ENCODE results near the gene DNM1. TPM values are rescaled to one million over a fixed set of nuclear protein-coding genes. Genes with fewer than 3 reads are reported as not detected.

Gene DNM1
- total and polyA plus RNA-seq, 10 of the 15 experiments (the other 5 are each of a cell fraction or from before 2014, with no cell fraction given), result 0.06 to 0.67 (median 0.19) TPM; not detected in 3

DNA sequence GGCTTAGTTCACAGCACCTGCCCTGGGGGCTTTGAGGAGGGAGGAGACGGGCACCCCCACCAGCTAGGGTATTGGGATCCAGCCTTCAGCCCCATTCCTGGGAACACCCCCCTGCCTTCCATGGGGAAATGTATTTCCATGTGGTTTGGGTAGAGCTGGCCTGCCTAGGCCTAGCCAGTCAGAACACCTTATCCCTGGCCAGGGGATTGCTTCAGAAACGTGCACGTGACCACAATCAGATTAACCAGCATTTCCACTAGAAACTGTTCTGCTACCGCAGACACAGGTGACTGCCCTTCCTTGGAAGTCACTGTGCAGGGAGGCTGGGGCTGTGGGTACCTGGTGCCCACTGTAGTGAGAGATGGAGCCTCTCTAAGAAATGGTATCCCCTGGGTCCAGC lies 29.1 kb upstream of the DNM1 start (continued):
- TF ChIP-seq, protein P1, sequence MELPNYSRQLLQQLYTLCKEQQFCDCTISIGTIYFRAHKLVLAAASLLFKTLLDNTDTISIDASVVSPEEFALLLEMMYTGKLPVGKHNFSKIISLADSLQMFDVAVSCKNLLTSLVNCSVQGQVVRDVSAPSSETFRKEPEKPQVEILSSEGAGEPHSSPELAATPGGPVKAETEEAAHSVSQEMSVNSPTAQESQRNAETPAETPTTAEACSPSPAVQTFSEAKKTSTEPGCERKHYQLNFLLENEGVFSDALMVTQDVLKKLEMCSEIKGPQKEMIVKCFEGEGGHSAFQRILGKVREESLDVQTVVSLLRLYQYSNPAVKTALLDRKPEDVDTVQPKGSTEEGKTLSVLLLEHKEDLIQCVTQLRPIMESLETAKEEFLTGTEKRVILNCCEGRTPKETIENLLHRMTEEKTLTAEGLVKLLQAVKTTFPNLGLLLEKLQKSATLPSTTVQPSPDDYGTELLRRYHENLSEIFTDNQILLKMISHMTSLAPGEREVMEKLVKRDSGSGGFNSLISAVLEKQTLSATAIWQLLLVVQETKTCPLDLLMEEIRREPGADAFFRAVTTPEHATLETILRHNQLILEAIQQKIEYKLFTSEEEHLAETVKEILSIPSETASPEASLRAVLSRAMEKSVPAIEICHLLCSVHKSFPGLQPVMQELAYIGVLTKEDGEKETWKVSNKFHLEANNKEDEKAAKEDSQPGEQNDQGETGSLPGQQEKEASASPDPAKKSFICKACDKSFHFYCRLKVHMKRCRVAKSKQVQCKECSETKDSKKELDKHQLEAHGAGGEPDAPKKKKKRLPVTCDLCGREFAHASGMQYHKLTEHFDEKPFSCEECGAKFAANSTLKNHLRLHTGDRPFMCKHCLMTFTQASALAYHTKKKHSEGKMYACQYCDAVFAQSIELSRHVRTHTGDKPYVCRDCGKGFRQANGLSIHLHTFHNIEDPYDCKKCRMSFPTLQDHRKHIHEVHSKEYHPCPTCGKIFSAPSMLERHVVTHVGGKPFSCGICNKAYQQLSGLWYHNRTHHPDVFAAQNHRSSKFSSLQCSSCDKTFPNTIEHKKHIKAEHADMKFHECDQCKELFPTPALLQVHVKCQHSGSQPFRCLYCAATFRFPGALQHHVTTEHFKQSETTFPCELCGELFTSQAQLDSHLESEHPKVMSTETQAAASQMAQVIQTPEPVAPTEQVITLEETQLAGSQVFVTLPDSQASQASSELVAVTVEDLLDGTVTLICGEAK (IDR thresholded peaks at IDR 0.05; ENCODE audit: borderline replicate concordance), result no peak
- TF ChIP-seq HDGF (IDR thresholded peaks at IDR 0.05) (no peak), ZNF24 (IDR thresholded peaks at IDR 0.05) (no peak), MYB (IDR thresholded peaks at IDR 0.05; ENCODE audit: borderline replicate concordance, low read depth, low read length) (no peak), STAT3 (IDR thresholded peaks at IDR 0.05; ENCODE audit: low read depth, low read length) (no peak)
- TF ChIP-seq, protein P2, sequence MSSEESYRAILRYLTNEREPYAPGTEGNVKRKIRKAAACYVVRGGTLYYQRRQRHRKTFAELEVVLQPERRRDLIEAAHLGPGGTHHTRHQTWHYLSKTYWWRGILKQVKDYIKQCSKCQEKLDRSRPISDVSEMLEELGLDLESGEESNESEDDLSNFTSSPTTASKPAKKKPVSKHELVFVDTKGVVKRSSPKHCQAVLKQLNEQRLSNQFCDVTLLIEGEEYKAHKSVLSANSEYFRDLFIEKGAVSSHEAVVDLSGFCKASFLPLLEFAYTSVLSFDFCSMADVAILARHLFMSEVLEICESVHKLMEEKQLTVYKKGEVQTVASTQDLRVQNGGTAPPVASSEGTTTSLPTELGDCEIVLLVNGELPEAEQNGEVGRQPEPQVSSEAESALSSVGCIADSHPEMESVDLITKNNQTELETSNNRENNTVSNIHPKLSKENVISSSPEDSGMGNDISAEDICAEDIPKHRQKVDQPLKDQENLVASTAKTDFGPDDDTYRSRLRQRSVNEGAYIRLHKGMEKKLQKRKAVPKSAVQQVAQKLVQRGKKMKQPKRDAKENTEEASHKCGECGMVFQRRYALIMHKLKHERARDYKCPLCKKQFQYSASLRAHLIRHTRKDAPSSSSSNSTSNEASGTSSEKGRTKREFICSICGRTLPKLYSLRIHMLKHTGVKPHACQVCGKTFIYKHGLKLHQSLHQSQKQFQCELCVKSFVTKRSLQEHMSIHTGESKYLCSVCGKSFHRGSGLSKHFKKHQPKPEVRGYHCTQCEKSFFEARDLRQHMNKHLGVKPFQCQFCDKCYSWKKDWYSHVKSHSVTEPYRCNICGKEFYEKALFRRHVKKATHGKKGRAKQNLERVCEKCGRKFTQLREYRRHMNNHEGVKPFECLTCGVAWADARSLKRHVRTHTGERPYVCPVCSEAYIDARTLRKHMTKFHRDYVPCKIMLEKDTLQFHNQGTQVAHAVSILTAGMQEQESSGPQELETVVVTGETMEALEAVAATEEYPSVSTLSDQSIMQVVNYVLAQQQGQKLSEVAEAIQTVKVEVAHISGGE (CRISPR knock-in tag; IDR thresholded peaks at IDR 0.05), result no peak
